SK-N-SH treated with all-trans-retinoic acid at 6 μM for 48 hours (cell line): ENCODE data around the gene MYOM1.

ENCODE experiments used
- ATAC-seq: fragments of 200-7000 bp; cut with Tn5 transposase; 3 replicates; pipeline ENCODE4 v1.9.1; 2020; ENCODE audit warnings: mild to moderate bottlenecking, moderate library complexity
- ARNTL ChIP-seq: fragments of 450-650 bp; formaldehyde crosslinking; IDR thresholded peaks from 2 replicates; pipeline ENCODE4 v1.5.0; 2020; ENCODE audit warnings: low read depth, mild to moderate bottlenecking, moderate library complexity, borderline replicate concordance
- BACH2 ChIP-seq: fragments of 250-450 bp; sonication (Bioruptor Pico); IDR thresholded peaks from 2 replicates; pipeline ENCODE4 v1.9.0; 2021; ENCODE audit warnings: mild to moderate bottlenecking, borderline replicate concordance
- CSDC2 ChIP-seq: fragments of 250-450 bp; sonication (Bioruptor Pico); IDR thresholded peaks from 2 replicates; pipeline ENCODE4 v1.5.0; 2020; ENCODE audit warnings: mild to moderate bottlenecking, moderate library complexity
- CSRNP3 ChIP-seq: fragments of 250-450 bp; sonication (Bioruptor Pico); IDR thresholded peaks from 2 replicates; pipeline ENCODE4 v1.5.1; 2021; ENCODE audit warnings: mild to moderate bottlenecking, moderate library complexity
- ESRRG ChIP-seq: fragments of 250-450 bp; sonication (Bioruptor Pico); IDR thresholded peaks from 2 replicates; pipeline ENCODE4 v1.6.1; 2021; ENCODE audit warnings: mild to moderate bottlenecking
- GLIS3 ChIP-seq: fragments of 250-450 bp; sonication (Bioruptor Pico); IDR thresholded peaks from 2 replicates; pipeline ENCODE4 v1.5.0; 2020; ENCODE audit warnings: mild to moderate bottlenecking, moderate library complexity
- ISL1 ChIP-seq: fragments of 250-450 bp; sonication (Bioruptor Pico); IDR thresholded peaks from 2 replicates; pipeline ENCODE4 v2.1.2; 2022; ENCODE audit warnings: mild to moderate bottlenecking, moderate library complexity
- OSR1 ChIP-seq: fragments of 250-450 bp; sonication (Bioruptor Pico); IDR thresholded peaks from 2 replicates; pipeline ENCODE4 v1.8.0; 2022; ENCODE audit warnings: moderate library complexity, mild to moderate bottlenecking, inconsistent platforms
- PATZ1 ChIP-seq: fragments of 250-450 bp; sonication (Bioruptor Pico); IDR thresholded peaks from 2 replicates; pipeline ENCODE4 v1.8.0; 2020; ENCODE audit warnings: mild to moderate bottlenecking, moderate library complexity, borderline replicate concordance
- POU6F1 ChIP-seq: fragments of 250-450 bp; sonication (Bioruptor Pico); IDR thresholded peaks from 2 replicates; pipeline ENCODE4 v1.8.0; 2021; ENCODE audit warnings: low read depth, mild to moderate bottlenecking, moderate library complexity, borderline replicate concordance
- PPARA ChIP-seq: fragments of 250-450 bp; sonication (Bioruptor Pico); IDR thresholded peaks from 2 replicates; pipeline ENCODE4 v1.5.0; 2020; ENCODE audit warnings: mild to moderate bottlenecking, borderline replicate concordance
- RARB ChIP-seq: fragments of 250-450 bp; sonication (Bioruptor Pico); IDR thresholded peaks from 2 replicates; pipeline ENCODE4 v1.8.0; 2021; ENCODE audit warnings: mild to moderate bottlenecking, moderate library complexity
- SNAI2 ChIP-seq: fragments of 250-450 bp; sonication (Bioruptor Pico); IDR thresholded peaks from 2 replicates; pipeline ENCODE4 v1.5.0; 2020; ENCODE audit warnings: mild to moderate bottlenecking, moderate library complexity
- TCF4 ChIP-seq: fragments of 250-450 bp; sonication (Bioruptor Pico); IDR thresholded peaks from 2 replicates; pipeline ENCODE4 v1.8.0; 2021; ENCODE audit warnings: mild to moderate bottlenecking, moderate library complexity, borderline replicate concordance
- TOX ChIP-seq: fragments of 250-450 bp; sonication (Bioruptor Pico); IDR thresholded peaks from 2 replicates; pipeline ENCODE4 v1.8.0; 2021; ENCODE audit warnings: mild to moderate bottlenecking, moderate library complexity, borderline replicate concordance
- TSHZ2 ChIP-seq: fragments of 250-450 bp; sonication (Bioruptor Pico); IDR thresholded peaks from 2 replicates; pipeline ENCODE4 v1.5.0; 2020; ENCODE audit warnings: mild to moderate bottlenecking, moderate library complexity
- ZC3H10 ChIP-seq: fragments of 250-450 bp; sonication (Bioruptor Pico); IDR thresholded peaks from 2 replicates; pipeline ENCODE4 v1.5.1; 2021; ENCODE audit warnings: mild to moderate bottlenecking, moderate library complexity
- ZFP3 ChIP-seq: fragments of 250-450 bp; sonication (Bioruptor Pico); IDR thresholded peaks from 2 replicates; pipeline ENCODE4 v1.5.0; 2020; ENCODE audit warnings: mild to moderate bottlenecking, moderate library complexity
- ZFP30 ChIP-seq: fragments of 450-650 bp; formaldehyde crosslinking; IDR thresholded peaks from 2 replicates; pipeline ENCODE4 v1.5.0; 2022; ENCODE audit warnings: mild to moderate bottlenecking, moderate library complexity
- ZNF565 ChIP-seq: fragments of 450-650 bp; formaldehyde crosslinking; conservative IDR thresholded peaks from 2 replicates; pipeline ENCODE4 v1.5.0; 2020; ENCODE audit warnings: low read depth, mild to moderate bottlenecking, moderate library complexity
- ZNF70 ChIP-seq: fragments of 450-650 bp; formaldehyde crosslinking; IDR thresholded peaks from 2 replicates; pipeline ENCODE4 v1.5.0; 2020; ENCODE audit warnings: mild to moderate bottlenecking, moderate library complexity
- ZNF8 ChIP-seq: fragments of 450-650 bp; formaldehyde crosslinking; IDR thresholded peaks from 2 replicates; pipeline ENCODE4 v1.5.0; 2020; ENCODE audit warnings: mild to moderate bottlenecking, moderate library complexity

The MYOM1 gene

GRCh38 chr18:3044931-3045698, 174.7 kb downstream of the MYOM1 start (continued):
- no peak for TF ChIP-seq BACH2 (CRISPR knock-in tag)
- no peak for TF ChIP-seq ISL1
- TF ChIP-seq GLIS3 (CRISPR knock-in tag), result no peak
- TF ChIP-seq OSR1 (CRISPR knock-in tag), result no peak
- no peak for TF ChIP-seq ZFP30 (CRISPR knock-in tag)
- TF ChIP-seq ZNF70 (CRISPR knock-in tag), result no peak

- no peak for ATAC-seq
- TF ChIP-seq POU6F1 (CRISPR knock-in tag) (no peak), ZC3H10 (CRISPR knock-in tag) (no peak), TSHZ2 (no peak)
- TF ChIP-seq, all 23 proteins: peak for 0
These were observed 177.4 kb downstream of the MYOM1 start for GRCh38 chr18:3042379-3042778.

GRCh38 chr18:3041843-3042242, 177.9 kb downstream of the MYOM1 start:
- ATAC-seq, result no peak
- TF ChIP-seq POU6F1 (CRISPR knock-in tag) (no peak), PPARA (CRISPR knock-in tag) (no peak), ESRRG (CRISPR knock-in tag) (no peak), OSR1 (CRISPR knock-in tag) (no peak), ZC3H10 (CRISPR knock-in tag) (no peak), CSDC2 (CRISPR knock-in tag) (no peak), ZFP30 (CRISPR knock-in tag) (no peak), PATZ1 (CRISPR knock-in tag) (no peak), ARNTL (CRISPR knock-in tag) (no peak), GLIS3 (CRISPR knock-in tag) (no peak), ZNF8 (CRISPR knock-in tag) (no peak), CSRNP3 (CRISPR knock-in tag) (no peak), SNAI2 (CRISPR knock-in tag) (no peak)

- ATAC-seq, result no peak
- TF ChIP-seq OSR1 (CRISPR knock-in tag) (no peak), ZFP3 (CRISPR knock-in tag) (no peak), RARB (no peak), TSHZ2 (no peak), CSRNP3 (CRISPR knock-in tag) (no peak), SNAI2 (CRISPR knock-in tag) (no peak), ZNF70 (CRISPR knock-in tag) (no peak), GLIS3 (CRISPR knock-in tag) (no peak), ZNF565 (no peak), TOX (CRISPR knock-in tag) (no peak), TCF4 (CRISPR knock-in tag) (no peak)
These were observed 178.9 kb downstream of the MYOM1 start for GRCh38 chr18:3040881-3041280.
